ENCODE data around the gene BZW2.

GRCh38 chr7:16710651-16711050, 64.7 kb downstream of the BZW2 start:
- TF ChIP-seq, protein P1, sequence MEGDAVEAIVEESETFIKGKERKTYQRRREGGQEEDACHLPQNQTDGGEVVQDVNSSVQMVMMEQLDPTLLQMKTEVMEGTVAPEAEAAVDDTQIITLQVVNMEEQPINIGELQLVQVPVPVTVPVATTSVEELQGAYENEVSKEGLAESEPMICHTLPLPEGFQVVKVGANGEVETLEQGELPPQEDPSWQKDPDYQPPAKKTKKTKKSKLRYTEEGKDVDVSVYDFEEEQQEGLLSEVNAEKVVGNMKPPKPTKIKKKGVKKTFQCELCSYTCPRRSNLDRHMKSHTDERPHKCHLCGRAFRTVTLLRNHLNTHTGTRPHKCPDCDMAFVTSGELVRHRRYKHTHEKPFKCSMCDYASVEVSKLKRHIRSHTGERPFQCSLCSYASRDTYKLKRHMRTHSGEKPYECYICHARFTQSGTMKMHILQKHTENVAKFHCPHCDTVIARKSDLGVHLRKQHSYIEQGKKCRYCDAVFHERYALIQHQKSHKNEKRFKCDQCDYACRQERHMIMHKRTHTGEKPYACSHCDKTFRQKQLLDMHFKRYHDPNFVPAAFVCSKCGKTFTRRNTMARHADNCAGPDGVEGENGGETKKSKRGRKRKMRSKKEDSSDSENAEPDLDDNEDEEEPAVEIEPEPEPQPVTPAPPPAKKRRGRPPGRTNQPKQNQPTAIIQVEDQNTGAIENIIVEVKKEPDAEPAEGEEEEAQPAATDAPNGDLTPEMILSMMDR (IDR thresholded peaks at IDR 0.05): no peak
- TF ChIP-seq EZH2 (IDR thresholded peaks at IDR 0.05; ENCODE audit: borderline replicate concordance, insufficient read depth, low read depth, low read length, poor library complexity, severe bottlenecking): no peak

Data from B cell (primary cell).